Loucy (cell line): ENCODE measurements around the gene TNP2.

Experiments
- H2AFZ ChIP-seq: fragments of 200-600 bp; sonication (generic); 2 replicates; pipeline ENCODE4 v1.6.0; 2016; ENCODE audit warnings: antibody characterized with exemption, mild to moderate bottlenecking, low read length, moderate library complexity
- H3F3A ChIP-seq: fragments of 200-600 bp; 2 replicates; pipeline ENCODE4 v1.6.0; 2016; ENCODE audit warnings: antibody characterized with exemption, low read depth, mild to moderate bottlenecking
- H3K27me3 ChIP-seq: fragments of 200-600 bp; sonication (generic); 2 replicates; pipeline ENCODE4 v1.6.1; 2014; ENCODE audit warnings: low read length, mild to moderate bottlenecking; ENCODE audit not compliant: insufficient read depth, poor library complexity, severe bottlenecking
- H3K36me3 ChIP-seq: fragments of 200-600 bp; sonication (generic); 2 replicates; pipeline ENCODE4 v1.6.1; 2016; ENCODE audit warnings: low read length; ENCODE audit not compliant: insufficient read depth
- H3K4me1 ChIP-seq: fragments of 200-600 bp; sonication (generic); 2 replicates; pipeline ENCODE4 v1.5.1; 2014; ENCODE audit warnings: low read length, mild to moderate bottlenecking; ENCODE audit not compliant: insufficient read depth, poor library complexity, severe bottlenecking
- H3K4me2 ChIP-seq: fragments of 200-600 bp; sonication (generic); 2 replicates; pipeline ENCODE4 v1.6.0; 2014; ENCODE audit warnings: antibody characterized with exemption, low read length, low read depth, mild to moderate bottlenecking; ENCODE audit not compliant: poor library complexity, severe bottlenecking
- H3K4me3 ChIP-seq: fragments of 200-600 bp; sonication (generic); 2 replicates; pipeline ENCODE4 v1.5.1; 2014; ENCODE audit warnings: low read length, mild to moderate bottlenecking, mixed read lengths; ENCODE audit not compliant: poor library complexity, severe bottlenecking
- H3K79me2 ChIP-seq: fragments of 200-600 bp; sonication (generic); 2 replicates; pipeline ENCODE4 v1.6.1; 2014; ENCODE audit warnings: low read length; ENCODE audit not compliant: insufficient read depth
- H3K9ac ChIP-seq: fragments of 200-600 bp; sonication (generic); 2 replicates; pipeline ENCODE4 v1.6.0; 2014; ENCODE audit warnings: mild to moderate bottlenecking, low read depth, low read length, moderate library complexity; ENCODE audit not compliant: poor library complexity, severe bottlenecking
- H3K9me2 ChIP-seq: fragments of 200-600 bp; sonication (generic); replicated peaks from 2 replicates; pipeline ENCODE4 v1.6.1; 2016; ENCODE audit warnings: low read depth, low read length, mixed read lengths
- H3K9me3 ChIP-seq: fragments of 200-600 bp; sonication (generic); 2 replicates; pipeline ENCODE4 v1.6.1; 2014; ENCODE audit warnings: mild to moderate bottlenecking, antibody characterized with exemption, low read length, low read depth; ENCODE audit not compliant: insufficient read depth
- H4K20me1 ChIP-seq: fragments of 200-600 bp; sonication (generic); 2 replicates; pipeline ENCODE4 v1.6.0; 2014; ENCODE audit warnings: antibody characterized with exemption, low read length, mild to moderate bottlenecking; ENCODE audit not compliant: insufficient read depth, poor library complexity, severe bottlenecking
- CTCF ChIP-seq: fragments of 200-600 bp; sonication (generic); conservative IDR thresholded peaks from 2 replicates; pipeline ENCODE4 v1.5.1; 2014; ENCODE audit warnings: mild to moderate bottlenecking, antibody characterized with exemption, low read length
- EZH2phosphoT487 ChIP-seq: fragments of 200-600 bp; IDR thresholded peaks from 2 replicates; pipeline ENCODE4 v1.6.1; 2018; ENCODE audit warnings: antibody characterized with exemption, mild to moderate bottlenecking, moderate library complexity, borderline replicate concordance

The TNP2 gene

GRCh38 chr16:11283820-11284248, 14.7 kb upstream of the TNP2 start:
- Histone ChIP-seq H3K27me3 (no peaks in the 10 kb centered on the region), H3K9me3 (no peaks in the 10 kb centered on the region), H3K4me3 (no peak overlapping the region), H3K9ac (no peak overlapping the region), H2AFZ (no peak overlapping the region), H3K36me3 (no peaks in the 10 kb centered on the region), H3K9me2 (no peaks in the 10 kb centered on the region), H3K79me2 (no peaks in the 10 kb centered on the region), H4K20me1 (no peaks in the 10 kb centered on the region), H3F3A (no peaks in the 10 kb centered on the region), H3K4me2 (no peak overlapping the region), H3K4me1 (no peaks in the 10 kb centered on the region)
- TF ChIP-seq CTCF = no peak
- no peak for TF ChIP-seq EZH2phosphoT487

- no peak for TF ChIP-seq CTCF
- no peak for TF ChIP-seq EZH2phosphoT487
- Histone ChIP-seq H3K9me2 (no peaks in the 10 kb centered on the region), H3K27me3 (no peaks in the 10 kb centered on the region), H3K4me3 (no peak within 1 kb of the TSS), H3K9ac (no peak within 1 kb of the TSS), H3K36me3 (no peaks in the 10 kb centered on the region), H4K20me1 (no peaks in the 10 kb centered on the region), H3K4me1 (no peaks in the 10 kb centered on the region), H3K4me2 (no peak within 1 kb of the TSS), H3F3A (no peaks in the 10 kb centered on the region), H2AFZ (no peak within 1 kb of the TSS), H3K79me2 (no peaks in the 10 kb centered on the region), H3K9me3 (no peaks in the 10 kb centered on the region)
Measured at GRCh38 chr16:11280616-11281522, 11.7 kb upstream of the TNP2 start, which contains the start of gene PRM1. TSS of gene PRM1 (minus strand) at chr16:11281330. CDS start at chr16:11281238, 92 bp downstream.

GRCh38 chr16:11278681-11279628, 9.8 kb upstream of the TNP2 start:
- no peak overlapping the region for H3K4me2 ChIP-seq
- TF ChIP-seq EZH2phosphoT487 (no peak), CTCF (no peak)
- no peaks in the 10 kb centered on the region for H3K36me3 ChIP-seq
- H3K9ac ChIP-seq = no peak overlapping the region
- H3K27me3 ChIP-seq = no peaks in the 10 kb centered on the region
- no peaks in the 10 kb centered on the region for H3K4me1 ChIP-seq
- H3K9me2 ChIP-seq = no peaks in the 10 kb centered on the region
- no peaks in the 10 kb centered on the region for H3K79me2 ChIP-seq
- H3K4me3 ChIP-seq = no peak overlapping the region
- no peaks in the 10 kb centered on the region for H3K9me3 ChIP-seq
- H4K20me1 ChIP-seq = no peaks in the 10 kb centered on the region
- no peaks in the 10 kb centered on the region for H3F3A ChIP-seq
- H2AFZ ChIP-seq = no peak overlapping the region
